C4-2B (cell line): Measurements from ENCODE around the gene PGAP6.

Experiments
- CTCF ChIP-seq: fragments of 450-650 bp; conservative IDR thresholded peaks from 2 replicates; pipeline ENCODE4 v1.5.1; 2017; ENCODE audit warnings: mild to moderate bottlenecking
- ZFX ChIP-seq: fragments of 450-650 bp; IDR thresholded peaks from 2 replicates; pipeline ENCODE4 v1.6.1; 2017

- TF ChIP-seq CTCF (no peak), ZFX (no peak)
Observed at GRCh38 chr16:337437-337836, 44.3 kb downstream of the PGAP6 start.
